GM23338 (cell line): ENCODE measurements around the gene GCN1. TPM values are rescaled to one million over a fixed set of nuclear protein-coding genes. Genes with fewer than 3 reads are reported as not detected.
A peak's percentile ranks its signal among the peaks of the same experiment; 100 is the strongest.

Source experiments
- ATAC-seq: fragments of 200-7000 bp; cut with Tn5 transposase; 3 replicates; pipeline ENCODE4 v1.9.1; 2020
- DNase-seq: peaks from one replicate; pipeline ENCODE4 v3.0.0-alpha.2; 2015; ENCODE audit warnings: low spot score
- H2AFZ ChIP-seq: fragments of 200-600 bp; sonication (generic); 2 replicates; pipeline ENCODE4 v1.8.0; 2016; ENCODE audit warnings: antibody characterized with exemption, mild to moderate bottlenecking, moderate library complexity
- H3F3A ChIP-seq: fragments of 200-600 bp; sonication (generic); replicated peaks from 2 replicates; pipeline ENCODE4 v1.8.0; 2017; ENCODE audit warnings: antibody characterized with exemption, mixed run types, low read depth
- H3K27ac ChIP-seq: fragments of 200-600 bp; sonication (generic); 2 replicates; pipeline ENCODE4 v1.6.1; 2016; ENCODE audit warnings: low read depth
- H3K27me3 ChIP-seq: fragments of 200-600 bp; sonication (generic); 2 replicates; pipeline ENCODE4 v1.8.0; 2016; ENCODE audit warnings: mild to moderate bottlenecking, mixed run types, moderate library complexity; ENCODE audit not compliant: insufficient read depth
- H3K36me3 ChIP-seq: fragments of 200-600 bp; sonication (generic); 2 replicates; pipeline ENCODE4 v1.8.0; 2016; ENCODE audit warnings: mild to moderate bottlenecking; ENCODE audit not compliant: insufficient read depth
- H3K4me1 ChIP-seq: fragments of 200-600 bp; sonication (generic); 2 replicates; pipeline ENCODE4 v1.8.0; 2016; ENCODE audit warnings: mild to moderate bottlenecking, moderate library complexity; ENCODE audit not compliant: insufficient read depth
- H3K4me2 ChIP-seq: fragments of 200-600 bp; sonication (generic); 2 replicates; pipeline ENCODE4 v1.7.1; 2017; ENCODE audit warnings: mixed run types
- H3K4me3 ChIP-seq: fragments of 200-600 bp; sonication (generic); 2 replicates; pipeline ENCODE4 v1.6.1; 2016; ENCODE audit warnings: mixed run types
- H3K79me2 ChIP-seq: fragments of 200-600 bp; sonication (generic); replicated peaks from 2 replicates; pipeline ENCODE4 v1.8.0; 2017; ENCODE audit warnings: mild to moderate bottlenecking; ENCODE audit not compliant: insufficient read depth
- H3K9me2 ChIP-seq: fragments of 200-600 bp; sonication (generic); 2 replicates; pipeline ENCODE4 v1.8.0; 2017; ENCODE audit not compliant: insufficient read depth
- H4K20me1 ChIP-seq: fragments of 200-600 bp; sonication (generic); replicated peaks from 2 replicates; pipeline ENCODE4 v1.8.0; 2017; ENCODE audit warnings: mild to moderate bottlenecking; ENCODE audit not compliant: insufficient read depth
- H3K27ac Mint-ChIP-seq: 2 replicates; pipeline ENCODE4 v1.8.0; 2020; ENCODE audit warnings: inconsistent platforms, mild to moderate bottlenecking, moderate library complexity, mixed read lengths
- H3K27me3 Mint-ChIP-seq: 3 replicates; pipeline ENCODE4 v1.8.0; 2022; ENCODE audit warnings: low read depth, mild to moderate bottlenecking, moderate library complexity, mixed read lengths, inconsistent platforms; ENCODE audit not compliant: insufficient read depth, poor library complexity
- H3K36me3 Mint-ChIP-seq: 3 replicates; pipeline ENCODE4 v1.8.0; 2021; ENCODE audit warnings: low read depth, mild to moderate bottlenecking, inconsistent platforms, moderate library complexity, mixed read lengths
- H3K4me1 Mint-ChIP-seq: 3 replicates; pipeline ENCODE4 v1.8.0; 2020; ENCODE audit warnings: mild to moderate bottlenecking, inconsistent platforms, mixed read lengths
- H3K4me3 Mint-ChIP-seq: 3 replicates; pipeline ENCODE4 v1.8.0; 2021; ENCODE audit warnings: moderate library complexity, mild to moderate bottlenecking, inconsistent platforms, mixed read lengths
- H3K9me3 Mint-ChIP-seq: 3 replicates; pipeline ENCODE4 v1.8.0; 2020; ENCODE audit warnings: moderate library complexity, mild to moderate bottlenecking, inconsistent platforms, mixed read lengths
- ETS1 ChIP-seq: IDR thresholded peaks from 2 replicates; pipeline ENCODE4 v1.6.1; 2016; ENCODE audit warnings: antibody characterized with exemption
- EZH2 ChIP-seq: fragments of 200-600 bp; sonication (generic); IDR thresholded peaks from one replicate; pipeline ENCODE4 v1.8.0; 2017; ENCODE audit warnings: antibody characterized with exemption, mild to moderate bottlenecking, low read depth; ENCODE audit not compliant: unreplicated experiment
- EZH2phosphoT487 ChIP-seq: fragments of 200-600 bp; sonication (generic); IDR thresholded peaks from one replicate; pipeline ENCODE4 v1.8.1; 2018; ENCODE audit warnings: antibody characterized with exemption; ENCODE audit not compliant: unreplicated experiment
- POLR2AphosphoS5 ChIP-seq: IDR thresholded peaks from 2 replicates; pipeline ENCODE4 v1.6.1; 2016; ENCODE audit warnings: antibody characterized with exemption, low read depth
- REST ChIP-seq: IDR thresholded peaks from one replicate; pipeline ENCODE4 v1.6.1; 2018; ENCODE audit warnings: antibody characterized with exemption; ENCODE audit not compliant: unreplicated experiment
- STAT1 ChIP-seq: IDR thresholded peaks from one replicate; pipeline ENCODE4 v1.6.1; 2016; ENCODE audit warnings: antibody characterized with exemption; ENCODE audit not compliant: unreplicated experiment
- ZNF462 ChIP-seq: fragments of 250-450 bp; sonication (Bioruptor Pico); IDR thresholded peaks from 2 replicates; pipeline ENCODE4 v1.5.0; 2020; ENCODE audit warnings: mild to moderate bottlenecking, moderate library complexity
- polyA plus RNA-seq: library from polyadenylated mRNA; unstranded; fragments of >200 nt; fragmentation: Nextera tagmentation; extraction: Ambion mirVana; gene quantifications from 2 replicates; pipeline ENCODE4 v1.2.1, GENCODE V29; 2016
- total RNA-seq: library from RNA; depleted of rRNA; stranded (reverse); fragments of >200 nt; shearing (Covaris generic); gene quantifications from 2 replicates; pipeline ENCODE4 v1.2.3, GENCODE V29; 2014

The GCN1 gene
- total and polyA plus RNA-seq, 2 experiments from 2014 or later: 18.0 to 177 TPM

GRCh38 chr12:120180975-120181374 lies 13.5 kb downstream of the GCN1 start (continued):
- TF ChIP-seq ETS1: no peak
- TF ChIP-seq ZNF462 (CRISPR knock-in tag): no peak

GRCh38 chr12:120175537-120175936 lies 19.0 kb downstream of the GCN1 start:
- peaks cover 77% of the 10 kb centered on the region for H3K36me3 ChIP-seq
- DNase-seq (no peak), ATAC-seq (no peak)
- Mint-ChIP-seq H3K4me1 (no peaks in the 10 kb centered on the region), H3K27me3 (peaks cover 8% of the 10 kb centered on the region), H3K4me3 (no peak overlapping the region), H3K36me3 (peaks cover 90% of the 10 kb centered on the region), H3K9me3 (no peaks in the 10 kb centered on the region), H3K27ac (no peak overlapping the region)
- TF ChIP-seq REST: no peak
- TF ChIP-seq POLR2AphosphoS5: no peak
- no peak for TF ChIP-seq STAT1
- TF ChIP-seq EZH2: no peak
- peak; percentile 54 for TF ChIP-seq EZH2phosphoT487
- H4K20me1 ChIP-seq: peaks cover 32% of the 10 kb centered on the region
- H3K4me1 ChIP-seq: no peaks in the 10 kb centered on the region
- H3K4me3 ChIP-seq: no peak overlapping the region
- no peaks in the 10 kb centered on the region for H3K27me3 ChIP-seq
- no peaks in the 10 kb centered on the region; the same call in none of the 2 replicates for H3K79me2 ChIP-seq
- no peak overlapping the region for H3K27ac ChIP-seq
- no peak overlapping the region for H3K4me2 ChIP-seq
- no peak overlapping the region for H2AFZ ChIP-seq
- peaks cover 9% of the 10 kb centered on the region; the same call in 1 of the 2 replicates for H3F3A ChIP-seq
- H3K9me2 ChIP-seq: no peaks in the 10 kb centered on the region
